Fibroblast of lung (primary cell): Measurements from ENCODE around the gene TENM4.

Source experiments
- EZH2 ChIP-seq: IDR thresholded peaks from 2 replicates; pipeline ENCODE4 v1.5.1; 2012; ENCODE audit warnings: low read length, control low read depth, mild to moderate bottlenecking; ENCODE audit errors: missing control alignments
- TF ChIP-seq, protein P1 (sequence below), 2 donors: IDR thresholded peaks in 1 of 2; conservative IDR thresholded peaks in 1 of 2; 1 replicate in 1 of 2; 2 replicates in 1 of 2; pipeline ENCODE4 v1.5.1; 2011 to 2012; ENCODE audit warnings: low read length in 2 of 2, control low read depth in 1 of 2, inconsistent platforms in 1 of 2, low read depth in 1 of 2, mild to moderate bottlenecking in 1 of 2

DNA sequence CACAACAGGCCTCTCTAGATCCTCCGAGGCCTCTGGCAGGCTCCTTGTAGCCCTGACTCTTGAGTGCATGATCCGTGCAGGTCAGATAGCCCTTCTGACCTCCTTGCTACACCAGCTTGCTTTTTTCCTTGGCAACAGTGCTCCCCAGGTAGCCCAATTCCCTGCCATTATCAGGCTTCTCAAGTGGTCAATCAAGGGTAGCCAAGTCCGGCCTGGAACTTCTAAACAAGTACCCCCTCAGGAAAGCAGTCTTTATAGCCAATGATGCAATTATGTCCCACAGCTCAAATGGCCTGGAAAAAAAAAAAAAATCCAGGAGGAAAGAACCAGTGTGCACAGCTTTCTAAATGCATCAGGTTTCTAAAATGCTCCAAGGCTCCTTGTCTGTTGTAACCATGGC, 59.8 kb downstream of the TENM4 start:
- TF ChIP-seq, protein P1, sequence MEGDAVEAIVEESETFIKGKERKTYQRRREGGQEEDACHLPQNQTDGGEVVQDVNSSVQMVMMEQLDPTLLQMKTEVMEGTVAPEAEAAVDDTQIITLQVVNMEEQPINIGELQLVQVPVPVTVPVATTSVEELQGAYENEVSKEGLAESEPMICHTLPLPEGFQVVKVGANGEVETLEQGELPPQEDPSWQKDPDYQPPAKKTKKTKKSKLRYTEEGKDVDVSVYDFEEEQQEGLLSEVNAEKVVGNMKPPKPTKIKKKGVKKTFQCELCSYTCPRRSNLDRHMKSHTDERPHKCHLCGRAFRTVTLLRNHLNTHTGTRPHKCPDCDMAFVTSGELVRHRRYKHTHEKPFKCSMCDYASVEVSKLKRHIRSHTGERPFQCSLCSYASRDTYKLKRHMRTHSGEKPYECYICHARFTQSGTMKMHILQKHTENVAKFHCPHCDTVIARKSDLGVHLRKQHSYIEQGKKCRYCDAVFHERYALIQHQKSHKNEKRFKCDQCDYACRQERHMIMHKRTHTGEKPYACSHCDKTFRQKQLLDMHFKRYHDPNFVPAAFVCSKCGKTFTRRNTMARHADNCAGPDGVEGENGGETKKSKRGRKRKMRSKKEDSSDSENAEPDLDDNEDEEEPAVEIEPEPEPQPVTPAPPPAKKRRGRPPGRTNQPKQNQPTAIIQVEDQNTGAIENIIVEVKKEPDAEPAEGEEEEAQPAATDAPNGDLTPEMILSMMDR (conservative IDR thresholded peaks at IDR 0.05 in 1 of 2, IDR thresholded peaks at IDR 0.05 in 1 of 2; ENCODE audit: low read depth in 1 of 2, low read length in 2 of 2): no peak
- TF ChIP-seq EZH2: no peak
